ENCODE data around the gene ACTN4.

ACTN4 gene

DNA sequence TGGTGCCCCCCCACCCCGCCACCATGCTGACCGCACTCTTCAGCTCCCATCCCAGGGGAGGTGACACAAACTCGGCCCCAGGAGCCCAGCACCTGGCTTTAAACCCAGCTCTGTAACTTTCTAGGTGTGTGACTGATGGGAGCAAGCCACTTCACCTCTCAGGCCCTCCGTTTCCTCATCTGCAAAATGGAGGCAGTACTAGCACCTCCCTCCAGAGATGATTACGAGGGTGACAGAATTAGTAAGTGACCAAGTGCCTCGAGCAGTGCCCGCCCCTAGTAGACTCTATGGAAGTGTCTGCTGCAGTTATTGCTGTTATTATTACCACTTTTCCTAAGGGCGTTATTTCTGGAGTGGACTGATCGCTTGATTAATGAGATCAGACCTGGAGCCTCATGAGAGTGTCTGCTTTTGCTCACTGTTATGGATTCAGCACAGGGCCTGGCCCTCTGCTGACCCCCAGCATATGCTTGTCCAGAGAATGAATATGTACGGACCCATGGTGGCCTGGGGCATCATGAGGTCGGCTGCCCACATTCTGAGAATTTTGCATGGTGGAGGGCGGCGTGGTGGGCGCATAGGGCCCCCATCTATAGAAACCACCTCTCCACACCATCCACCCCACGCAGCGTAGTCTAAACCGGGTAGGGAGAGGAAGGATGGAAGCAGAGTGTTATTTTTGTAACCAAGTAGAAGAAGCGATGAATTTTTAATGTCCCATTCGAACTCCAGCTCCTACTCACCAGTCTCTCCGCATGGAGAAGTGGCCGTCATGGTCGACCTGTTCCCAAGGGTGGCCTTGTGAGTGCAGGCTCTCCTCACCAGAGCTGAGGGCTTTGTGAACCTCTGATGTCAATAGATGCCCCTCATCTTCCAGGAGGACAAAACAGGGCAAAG is 48.6 kb downstream of the ACTN4 start:
- peaks cover 87% of the 10 kb centered on the region for H3K79me2 ChIP-seq (ENCODE audit: insufficient read depth, low read length)
- no peaks in the 10 kb centered on the region for H3K27me3 ChIP-seq (ENCODE audit: insufficient read depth, low read length, poor library complexity, severe bottlenecking)
- no peak for TF ChIP-seq EZH2phosphoT487 (IDR thresholded peaks at IDR 0.05; ENCODE audit: borderline replicate concordance)
- TF ChIP-seq, protein P1, sequence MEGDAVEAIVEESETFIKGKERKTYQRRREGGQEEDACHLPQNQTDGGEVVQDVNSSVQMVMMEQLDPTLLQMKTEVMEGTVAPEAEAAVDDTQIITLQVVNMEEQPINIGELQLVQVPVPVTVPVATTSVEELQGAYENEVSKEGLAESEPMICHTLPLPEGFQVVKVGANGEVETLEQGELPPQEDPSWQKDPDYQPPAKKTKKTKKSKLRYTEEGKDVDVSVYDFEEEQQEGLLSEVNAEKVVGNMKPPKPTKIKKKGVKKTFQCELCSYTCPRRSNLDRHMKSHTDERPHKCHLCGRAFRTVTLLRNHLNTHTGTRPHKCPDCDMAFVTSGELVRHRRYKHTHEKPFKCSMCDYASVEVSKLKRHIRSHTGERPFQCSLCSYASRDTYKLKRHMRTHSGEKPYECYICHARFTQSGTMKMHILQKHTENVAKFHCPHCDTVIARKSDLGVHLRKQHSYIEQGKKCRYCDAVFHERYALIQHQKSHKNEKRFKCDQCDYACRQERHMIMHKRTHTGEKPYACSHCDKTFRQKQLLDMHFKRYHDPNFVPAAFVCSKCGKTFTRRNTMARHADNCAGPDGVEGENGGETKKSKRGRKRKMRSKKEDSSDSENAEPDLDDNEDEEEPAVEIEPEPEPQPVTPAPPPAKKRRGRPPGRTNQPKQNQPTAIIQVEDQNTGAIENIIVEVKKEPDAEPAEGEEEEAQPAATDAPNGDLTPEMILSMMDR (conservative IDR thresholded peaks at IDR 0.05; ENCODE audit: low read length) = no peak
- peaks cover 55% of the 10 kb centered on the region for H4K20me1 ChIP-seq (ENCODE audit: insufficient read depth, low read length, poor library complexity, severe bottlenecking)
- H3K9me3 ChIP-seq (ENCODE audit: insufficient read depth, low read depth, low read length) = no peaks in the 10 kb centered on the region
- H3K9ac ChIP-seq (ENCODE audit: low read depth, low read length, poor library complexity, severe bottlenecking) = peak overlapping the region; percentile 70
- no peaks in the 10 kb centered on the region for H3K9me2 ChIP-seq (replicated peaks; ENCODE audit: low read depth, low read length)
- peaks cover 73% of the 10 kb centered on the region for H3K4me1 ChIP-seq (ENCODE audit: insufficient read depth, low read length, poor library complexity, severe bottlenecking)
- peaks cover 24% of the 10 kb centered on the region; the same call in 1 of the 2 replicates for H3K36me3 ChIP-seq (ENCODE audit: insufficient read depth, low read length)
- peak overlapping the region; percentile 83 for H3K4me2 ChIP-seq (ENCODE audit: low read depth, low read length, poor library complexity, severe bottlenecking)
- no peak overlapping the region for H2AFZ ChIP-seq (ENCODE audit: low read length)
- H3F3A ChIP-seq (ENCODE audit: low read depth) = peaks cover 17% of the 10 kb centered on the region
- no peak overlapping the region for H3K4me3 ChIP-seq (ENCODE audit: low read length, poor library complexity, severe bottlenecking)

DNA sequence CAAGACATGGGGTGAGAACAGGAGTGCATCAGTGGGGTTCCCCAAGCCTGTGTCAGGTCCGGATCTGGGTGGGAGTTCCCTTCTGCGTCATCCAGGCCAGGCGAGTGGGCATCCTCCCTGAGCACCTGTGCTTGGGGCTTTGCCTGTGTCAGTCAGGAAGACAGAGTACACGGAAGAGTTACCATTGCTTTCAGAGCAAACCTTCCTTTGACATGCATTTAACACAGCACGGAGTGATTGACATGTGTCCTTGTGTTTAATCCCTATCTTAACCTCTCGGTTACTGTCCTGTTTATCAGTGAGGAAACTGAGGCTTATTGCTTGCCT is 49.2 kb downstream of the ACTN4 start:
- H2AFZ ChIP-seq (ENCODE audit: low read length) = no peak overlapping the region
- peaks cover 55% of the 10 kb centered on the region for H4K20me1 ChIP-seq (ENCODE audit: insufficient read depth, low read length, poor library complexity, severe bottlenecking)
- no peak for TF ChIP-seq EZH2phosphoT487 (IDR thresholded peaks at IDR 0.05; ENCODE audit: borderline replicate concordance)
- TF ChIP-seq, protein P1 (conservative IDR thresholded peaks at IDR 0.05; ENCODE audit: low read length) = no peak
- H3F3A ChIP-seq (ENCODE audit: low read depth) = peaks cover 17% of the 10 kb centered on the region
- no peak overlapping the region for H3K4me2 ChIP-seq (ENCODE audit: low read depth, low read length, poor library complexity, severe bottlenecking)
- H3K4me3 ChIP-seq (ENCODE audit: low read length, poor library complexity, severe bottlenecking) = no peak overlapping the region
- no peaks in the 10 kb centered on the region for H3K27me3 ChIP-seq (ENCODE audit: insufficient read depth, low read length, poor library complexity, severe bottlenecking)
- H3K9ac ChIP-seq (ENCODE audit: low read depth, low read length, poor library complexity, severe bottlenecking) = peak overlapping the region; percentile 42
- peaks cover 68% of the 10 kb centered on the region for H3K4me1 ChIP-seq (ENCODE audit: insufficient read depth, low read length, poor library complexity, severe bottlenecking)
- no peaks in the 10 kb centered on the region for H3K9me2 ChIP-seq (replicated peaks; ENCODE audit: low read depth, low read length)
- H3K36me3 ChIP-seq (ENCODE audit: insufficient read depth, low read length) = peaks cover 30% of the 10 kb centered on the region; the same call in 1 of the 2 replicates
- H3K79me2 ChIP-seq (ENCODE audit: insufficient read depth, low read length) = peaks cover 85% of the 10 kb centered on the region
- H3K9me3 ChIP-seq (ENCODE audit: insufficient read depth, low read depth, low read length) = no peaks in the 10 kb centered on the region

DNA sequence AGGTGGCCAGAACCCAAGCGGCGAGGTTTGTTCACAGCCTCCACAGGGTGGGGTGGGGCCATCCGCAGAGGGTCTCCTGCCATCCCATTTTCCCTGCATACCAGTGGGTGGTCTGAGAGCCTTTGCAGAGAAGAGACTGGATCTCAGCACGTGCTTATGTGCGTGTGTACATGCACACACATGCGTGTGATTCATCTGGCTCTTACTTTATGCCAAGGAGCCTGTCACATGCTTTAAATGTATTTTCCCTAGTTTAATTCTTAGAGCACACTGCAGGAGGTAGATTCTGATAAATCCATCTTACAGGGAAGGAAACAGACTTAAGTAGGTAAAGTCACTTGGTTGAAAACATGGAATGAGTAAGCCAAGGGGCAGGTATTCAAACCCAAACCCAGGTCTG is 49.7 kb downstream of the ACTN4 start:
- H3K9me3 ChIP-seq (ENCODE audit: insufficient read depth, low read depth, low read length) = no peaks in the 10 kb centered on the region
- peaks cover 55% of the 10 kb centered on the region for H4K20me1 ChIP-seq (ENCODE audit: insufficient read depth, low read length, poor library complexity, severe bottlenecking)
- TF ChIP-seq, protein P1 (conservative IDR thresholded peaks at IDR 0.05; ENCODE audit: low read length) = no peak
- no peak for TF ChIP-seq EZH2phosphoT487 (IDR thresholded peaks at IDR 0.05; ENCODE audit: borderline replicate concordance)
- H3K27me3 ChIP-seq (ENCODE audit: insufficient read depth, low read length, poor library complexity, severe bottlenecking) = no peaks in the 10 kb centered on the region
- peaks cover 80% of the 10 kb centered on the region for H3K79me2 ChIP-seq (ENCODE audit: insufficient read depth, low read length)
- peak overlapping the region; percentile 42 for H3K9ac ChIP-seq (ENCODE audit: low read depth, low read length, poor library complexity, severe bottlenecking)
- H3K4me2 ChIP-seq (ENCODE audit: low read depth, low read length, poor library complexity, severe bottlenecking) = peak overlapping the region; percentile 19
- H3K4me1 ChIP-seq (ENCODE audit: insufficient read depth, low read length, poor library complexity, severe bottlenecking) = peaks cover 63% of the 10 kb centered on the region
- no peak overlapping the region for H2AFZ ChIP-seq (ENCODE audit: low read length)
- peaks cover 17% of the 10 kb centered on the region for H3F3A ChIP-seq (ENCODE audit: low read depth)
- no peak overlapping the region for H3K4me3 ChIP-seq (ENCODE audit: low read length, poor library complexity, severe bottlenecking)
- no peaks in the 10 kb centered on the region for H3K9me2 ChIP-seq (replicated peaks; ENCODE audit: low read depth, low read length)
- peaks cover 35% of the 10 kb centered on the region; the same call in 1 of the 2 replicates for H3K36me3 ChIP-seq (ENCODE audit: insufficient read depth, low read length)
